T-helper 2 cell treated with Interferon-gamma antibody and Interleukin-4, amounts not matched to agents 5 μg/mL and 100 μg/mL, for 36 hours (primary cell): ENCODE measurements around the gene SPATA46.

Source experiments
- DNase-seq: peaks from one replicate; pipeline ENCODE4 v3.0.0; 2021; ENCODE audit warnings: low spot score
- H3K27ac Mint-ChIP-seq: one replicate; pipeline ENCODE4 v1.8.0; 2021; ENCODE audit warnings: mild to moderate bottlenecking, mixed read lengths
- H3K27me3 Mint-ChIP-seq: one replicate; pipeline ENCODE4 v1.8.0; 2021; ENCODE audit warnings: low read depth, mixed read lengths
- H3K36me3 Mint-ChIP-seq: one replicate; pipeline ENCODE4 v1.8.0; 2021; ENCODE audit warnings: low read depth, mixed read lengths
- H3K4me1 Mint-ChIP-seq: one replicate; pipeline ENCODE4 v1.8.0; 2021; ENCODE audit warnings: low read depth, mixed read lengths
- H3K4me3 Mint-ChIP-seq: one replicate; pipeline ENCODE4 v1.8.0; 2022; ENCODE audit warnings: mild to moderate bottlenecking, moderate library complexity, mixed read lengths
- H3K9me3 Mint-ChIP-seq: one replicate; pipeline ENCODE4 v1.8.0; 2021; ENCODE audit warnings: mixed read lengths

The SPATA46 gene

DNA sequence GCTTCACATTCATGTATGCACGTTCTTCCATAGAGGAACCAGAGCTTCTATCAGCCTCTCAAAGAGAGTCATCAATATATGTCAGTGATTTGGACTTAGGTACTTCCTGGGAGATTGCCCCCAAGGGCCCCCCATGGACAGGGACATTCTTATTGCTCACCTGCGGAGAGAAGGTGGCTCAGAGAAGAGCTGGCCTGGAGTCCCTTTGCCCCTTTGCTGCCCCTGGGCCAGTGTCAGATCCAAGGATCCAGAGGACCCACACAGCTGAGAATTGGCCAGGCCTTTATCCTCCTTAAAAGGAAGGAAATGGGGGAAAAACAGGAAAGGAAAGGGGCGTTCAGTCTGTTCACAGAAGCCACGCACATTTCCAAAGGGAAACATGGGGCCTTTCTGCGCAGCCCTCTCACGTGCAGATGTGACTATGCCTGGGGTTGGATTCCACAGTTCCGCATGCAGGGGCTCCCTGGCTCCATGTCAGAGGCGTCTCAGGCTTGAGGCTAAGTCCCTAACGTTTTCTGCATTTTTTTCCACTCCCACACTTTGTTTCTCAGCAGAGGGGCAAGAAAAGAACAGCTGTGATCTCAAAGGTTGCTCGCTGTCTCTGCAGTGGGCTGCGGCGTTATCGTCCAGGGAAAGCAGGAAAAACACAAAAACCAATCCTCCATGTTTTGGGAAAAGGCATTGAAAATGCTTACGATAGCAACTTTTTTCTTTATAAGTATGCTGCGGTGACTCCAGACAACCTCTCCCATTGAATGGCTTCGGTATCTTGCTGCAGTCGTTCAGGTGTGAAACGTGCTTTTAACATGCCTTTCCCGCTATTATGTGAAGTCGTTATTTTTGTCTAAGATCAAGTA is 10.8 kb upstream of the SPATA46 start:
- no peak for DNase-seq
- peaks cover 10% of the 10 kb centered on the region for H3K27me3 Mint-ChIP-seq

DNA sequence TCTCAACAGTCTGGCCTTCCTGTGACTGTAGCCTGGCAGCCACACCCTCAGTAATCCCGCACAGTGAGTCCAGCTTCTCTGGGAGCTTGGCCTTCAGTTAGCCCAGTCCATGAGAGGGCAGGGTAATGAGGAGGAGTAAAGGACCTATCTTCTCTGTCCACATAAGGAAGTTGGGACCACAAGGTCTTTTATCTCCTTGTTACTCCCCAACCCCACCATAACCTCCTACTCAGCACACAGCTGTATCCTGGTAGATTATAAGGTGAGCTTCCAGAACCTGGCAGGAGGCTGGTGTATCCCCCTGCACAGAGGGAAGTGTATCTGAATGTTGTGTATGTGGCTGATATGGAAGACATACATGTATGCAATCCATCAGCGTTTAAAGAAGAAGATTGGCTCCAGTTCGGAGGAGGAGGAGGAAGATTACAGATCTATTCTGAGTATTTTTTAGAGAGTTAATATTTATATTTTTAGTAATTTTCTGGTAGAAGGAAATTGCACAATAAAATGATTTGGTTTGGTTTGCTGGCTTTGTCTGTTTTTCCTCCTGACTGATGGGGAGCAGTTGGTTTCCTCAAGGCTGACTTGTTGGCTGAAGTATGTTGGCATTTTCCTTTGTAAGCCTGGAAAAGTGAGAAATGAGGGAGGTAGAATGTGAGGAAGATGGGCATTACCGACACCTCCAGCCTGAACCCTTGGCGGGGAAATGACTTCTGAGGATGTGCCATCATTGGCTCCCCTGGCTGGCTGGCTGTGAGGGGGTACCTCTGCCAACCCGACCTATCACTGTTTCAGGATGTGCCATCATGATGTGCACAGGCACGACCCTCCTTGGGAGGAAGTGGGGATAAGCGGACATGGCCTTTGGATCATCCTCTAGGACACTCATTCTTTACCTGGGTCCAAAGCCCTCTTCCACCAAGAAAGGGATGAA is 9.9 kb upstream of the SPATA46 start:
- peaks cover 6% of the 10 kb centered on the region for H3K4me1 Mint-ChIP-seq
- H3K9me3 Mint-ChIP-seq: no peaks in the 10 kb centered on the region
- no peak overlapping the region for H3K27ac Mint-ChIP-seq
- H3K4me3 Mint-ChIP-seq: no peak overlapping the region
- DNase-seq: no peak
- H3K36me3 Mint-ChIP-seq: no peaks in the 10 kb centered on the region
- H3K27me3 Mint-ChIP-seq: peaks cover 8% of the 10 kb centered on the region

More for the DNA sequence above, 10.8 kb upstream of the SPATA46 start:
- Mint-ChIP-seq H3K27ac (no peak overlapping the region), H3K4me1 (peaks cover 7% of the 10 kb centered on the region), H3K9me3 (no peaks in the 10 kb centered on the region), H3K4me3 (no peak overlapping the region), H3K36me3 (no peaks in the 10 kb centered on the region)

DNA sequence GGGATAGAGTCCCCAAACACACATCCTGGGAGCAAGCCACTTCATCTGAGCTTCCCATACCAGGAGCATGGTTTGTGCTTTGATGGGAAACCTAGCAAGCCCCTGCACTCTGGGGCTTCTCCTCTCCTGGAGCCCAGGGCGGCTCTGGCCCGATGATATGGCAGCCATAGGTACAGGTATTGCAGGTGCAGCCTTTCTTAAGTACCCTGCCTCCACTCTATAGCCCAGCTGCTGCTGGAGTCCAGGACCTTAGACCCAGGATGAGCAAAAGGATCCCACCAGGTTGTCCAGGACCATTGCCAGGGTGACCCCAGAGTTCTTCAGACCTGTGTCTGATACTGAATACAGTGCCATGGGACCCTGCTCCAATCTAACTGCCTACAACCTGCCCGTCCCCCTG is 9.0 kb upstream of the SPATA46 start:
- Mint-ChIP-seq H3K36me3 (no peaks in the 10 kb centered on the region), H3K9me3 (no peaks in the 10 kb centered on the region), H3K27ac (no peak overlapping the region), H3K4me3 (no peak overlapping the region), H3K27me3 (peaks cover 8% of the 10 kb centered on the region), H3K4me1 (peaks cover 6% of the 10 kb centered on the region)
- DNase-seq: no peak

DNA sequence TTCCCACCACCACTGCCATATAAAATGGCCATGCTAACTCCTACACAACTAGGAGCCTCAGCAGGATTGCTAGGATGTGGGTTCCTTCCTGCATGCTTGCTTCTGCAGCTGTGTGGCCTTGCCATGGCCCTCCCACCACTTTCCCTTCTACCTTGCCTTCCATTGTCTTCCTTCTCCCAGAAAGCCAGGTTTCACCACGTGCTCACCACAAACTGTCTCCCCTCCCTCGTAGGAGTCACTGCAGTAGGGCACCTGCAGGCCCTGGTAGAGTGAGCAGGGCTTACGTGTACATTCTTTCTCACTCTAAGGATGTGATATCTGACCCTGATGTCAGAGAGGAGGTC is 8.6 kb upstream of the SPATA46 start:
- H3K27me3 Mint-ChIP-seq: peaks cover 8% of the 10 kb centered on the region
- no peaks in the 10 kb centered on the region for H3K9me3 Mint-ChIP-seq
- H3K4me1 Mint-ChIP-seq: peaks cover 6% of the 10 kb centered on the region
- H3K36me3 Mint-ChIP-seq: no peaks in the 10 kb centered on the region
- H3K27ac Mint-ChIP-seq: no peak overlapping the region
- no peak for DNase-seq
- no peak overlapping the region for H3K4me3 Mint-ChIP-seq

DNA sequence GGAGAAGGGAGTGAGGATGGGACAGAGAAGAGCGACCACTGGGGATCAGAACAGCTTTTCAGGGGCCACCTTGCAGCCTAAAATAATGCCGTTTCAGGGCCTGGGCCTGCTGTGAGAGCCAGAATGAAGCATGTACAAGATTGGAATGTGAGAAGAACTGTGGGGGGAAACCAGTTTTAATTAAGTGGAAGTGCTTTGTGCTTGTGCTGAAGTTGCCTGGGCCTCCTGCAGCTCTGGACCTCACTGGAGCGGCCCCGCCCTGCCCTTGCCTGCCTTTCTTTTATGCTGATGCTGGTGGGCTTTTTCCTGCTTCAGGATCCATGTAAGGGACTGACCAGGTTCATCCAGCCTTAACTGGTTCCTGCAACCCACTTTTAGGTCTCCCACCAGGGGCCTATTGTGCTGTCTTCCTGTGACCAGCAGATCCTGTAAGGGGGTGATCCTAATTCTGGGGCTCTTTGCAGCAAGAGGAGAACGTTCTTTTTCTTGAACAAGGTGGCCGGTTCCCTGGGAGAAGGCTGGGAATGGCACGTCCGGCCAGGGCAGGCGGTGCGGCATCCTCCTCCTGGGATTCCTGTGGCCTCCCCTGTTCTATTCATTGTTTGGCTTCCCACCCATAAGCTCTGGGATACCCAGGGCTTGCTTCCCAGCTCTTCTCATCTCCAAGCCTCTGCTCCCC is 8.1 kb upstream of the SPATA46 start:
- peaks cover 6% of the 10 kb centered on the region for H3K4me1 Mint-ChIP-seq
- no peak overlapping the region for H3K4me3 Mint-ChIP-seq
- no peak for DNase-seq
- H3K27ac Mint-ChIP-seq: no peak overlapping the region
- H3K36me3 Mint-ChIP-seq: no peaks in the 10 kb centered on the region
- H3K27me3 Mint-ChIP-seq: peaks cover 8% of the 10 kb centered on the region
- H3K9me3 Mint-ChIP-seq: no peaks in the 10 kb centered on the region

DNA sequence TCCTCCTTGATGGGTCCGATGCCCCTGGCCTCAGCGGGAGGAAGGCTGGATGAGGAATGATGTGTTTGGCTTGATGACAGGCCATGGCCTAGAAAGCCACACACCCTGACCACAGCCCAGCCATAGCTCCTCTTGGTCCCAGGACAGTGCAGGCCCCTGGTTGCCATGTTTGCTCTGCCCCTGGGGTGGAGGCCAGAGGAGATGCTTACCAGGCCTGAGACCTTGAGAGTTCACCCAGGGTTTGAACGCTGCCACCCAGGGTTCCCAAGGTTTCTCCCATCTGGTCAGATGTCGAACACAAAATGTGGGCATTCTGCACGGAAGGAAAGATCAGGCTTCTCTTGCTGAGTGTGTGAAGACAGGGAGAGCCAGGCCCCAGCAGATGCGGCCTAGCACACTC is 7.5 kb upstream of the SPATA46 start:
- H3K9me3 Mint-ChIP-seq: no peaks in the 10 kb centered on the region
- no peaks in the 10 kb centered on the region for H3K36me3 Mint-ChIP-seq
- DNase-seq: no peak
- H3K27me3 Mint-ChIP-seq: peaks cover 3% of the 10 kb centered on the region
- H3K27ac Mint-ChIP-seq: no peak overlapping the region
- peaks cover 2% of the 10 kb centered on the region for H3K4me1 Mint-ChIP-seq
- no peak overlapping the region for H3K4me3 Mint-ChIP-seq

DNA sequence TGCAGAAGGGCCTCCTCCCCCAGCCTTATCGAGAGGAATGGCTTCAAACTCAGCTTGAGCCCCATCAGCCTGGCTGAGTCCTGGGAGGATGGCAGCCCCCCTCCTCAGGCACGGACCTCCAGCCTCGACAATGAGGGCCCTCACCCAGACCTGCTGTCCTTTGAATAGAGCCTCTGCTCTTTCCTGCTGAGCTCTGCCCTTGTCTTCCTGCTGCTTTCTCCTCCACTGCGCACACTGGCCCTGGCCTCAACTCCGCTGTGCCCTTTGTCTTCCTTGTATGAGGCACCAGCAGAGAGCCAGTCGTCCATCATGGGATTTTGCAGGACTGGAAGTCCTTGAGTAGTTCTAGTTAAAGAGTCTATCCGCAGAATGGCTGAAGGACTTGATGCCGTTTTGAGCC is 6.9 kb upstream of the SPATA46 start:
- H3K9me3 Mint-ChIP-seq: no peaks in the 10 kb centered on the region

DNA sequence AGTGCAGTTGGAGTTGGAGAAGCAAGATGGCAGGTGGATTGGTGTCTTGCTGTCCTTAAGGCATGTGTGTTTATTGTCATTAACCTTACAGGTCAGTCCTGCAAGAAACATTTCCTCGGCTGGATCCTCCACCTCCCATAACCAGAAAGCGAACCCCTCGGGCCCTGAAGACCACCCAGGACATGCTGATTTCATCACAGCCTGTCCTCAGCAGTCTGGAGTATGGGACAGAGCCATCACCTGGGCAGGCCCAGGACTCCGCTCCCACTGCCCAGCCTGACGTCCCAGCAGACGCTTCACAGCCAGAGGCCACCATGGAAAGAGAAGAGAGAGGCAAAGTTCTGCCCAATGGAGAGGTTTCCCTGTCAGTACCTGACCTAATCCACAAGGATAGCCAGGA is 6.4 kb upstream of the SPATA46 start:
- no peaks in the 10 kb centered on the region for H3K27me3 Mint-ChIP-seq
- no peaks in the 10 kb centered on the region for H3K9me3 Mint-ChIP-seq
- H3K36me3 Mint-ChIP-seq: no peaks in the 10 kb centered on the region
- H3K4me1 Mint-ChIP-seq: no peaks in the 10 kb centered on the region
- H3K27ac Mint-ChIP-seq: no peak overlapping the region
- no peak overlapping the region for H3K4me3 Mint-ChIP-seq
- DNase-seq: no peak

More for the DNA sequence above, 6.9 kb upstream of the SPATA46 start:
- H3K36me3 Mint-ChIP-seq: no peaks in the 10 kb centered on the region
- H3K4me3 Mint-ChIP-seq: no peak overlapping the region
- H3K4me1 Mint-ChIP-seq: no peaks in the 10 kb centered on the region
- no peak overlapping the region for H3K27ac Mint-ChIP-seq
- no peak for DNase-seq
- no peaks in the 10 kb centered on the region for H3K27me3 Mint-ChIP-seq

DNA sequence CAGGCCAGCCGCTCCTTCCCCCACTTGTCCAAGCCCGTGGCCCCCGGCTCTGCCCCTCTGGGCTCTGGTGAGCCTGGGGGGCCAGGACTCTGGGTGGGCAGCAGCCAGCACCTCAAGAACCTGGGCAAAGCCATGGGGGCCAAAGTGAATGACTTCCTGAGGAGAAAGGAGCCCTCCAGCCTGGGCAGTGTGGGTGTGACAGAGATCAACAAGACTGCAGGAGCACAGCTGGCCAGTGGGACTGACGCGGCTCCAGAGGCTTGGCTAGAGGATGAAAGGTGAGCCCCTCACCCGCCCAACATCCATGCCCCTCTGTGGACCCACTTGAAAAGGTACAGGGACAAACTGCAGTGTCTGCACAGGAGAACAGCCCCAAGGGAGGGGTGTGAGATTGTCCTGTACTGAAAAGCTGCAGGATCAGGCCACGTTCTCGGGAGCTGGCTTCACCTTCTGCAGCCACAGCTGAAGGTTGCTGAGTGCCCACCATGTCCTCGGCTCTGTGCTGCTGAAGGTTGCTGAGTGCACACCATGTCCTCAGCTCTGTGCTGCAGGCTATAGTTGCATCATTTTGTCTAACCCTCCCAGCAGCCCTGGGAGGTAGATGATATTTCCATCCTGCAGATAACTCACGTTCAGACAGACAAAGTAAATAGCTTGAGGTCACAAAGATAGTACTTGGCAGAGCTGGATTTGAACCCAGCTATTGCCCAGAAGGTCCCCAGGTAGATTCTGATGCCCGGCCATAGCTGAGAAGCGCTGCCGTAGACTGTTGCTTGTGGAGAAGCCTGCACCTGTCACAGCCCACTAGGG is 5.5 kb upstream of the SPATA46 start:
- Mint-ChIP-seq H3K4me3 (no peak overlapping the region), H3K27ac (no peak overlapping the region)

DNA sequence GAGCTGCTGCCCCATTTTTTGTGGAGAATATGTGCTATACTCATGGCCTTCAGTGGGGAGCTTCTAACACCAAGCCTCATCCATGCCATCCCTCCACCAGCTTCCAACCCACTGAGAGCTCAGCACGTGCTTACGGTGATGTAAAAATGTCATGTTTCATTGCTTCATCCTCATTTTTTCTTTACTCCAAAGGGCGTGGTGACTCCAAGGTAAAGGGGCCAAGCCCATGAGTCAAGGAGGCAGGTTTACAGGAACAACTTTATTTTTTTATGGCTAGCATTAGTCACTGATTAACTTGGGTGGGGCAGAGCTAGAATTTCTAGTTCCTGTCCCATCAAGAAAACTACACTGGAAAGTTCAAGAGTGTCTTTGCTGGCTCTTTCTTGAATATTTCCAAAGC is 4.7 kb upstream of the SPATA46 start, which contains the start of gene C1orf226:
C1orf226 (plus strand) TSS at position 346 of the 400 bp plus-strand sequence. CDS start 174 bp downstream, outside the sequence.
- Mint-ChIP-seq H3K4me3 (no peak within 1 kb of the TSS), H3K36me3 (no peaks in the 10 kb centered on the region), H3K27me3 (peaks cover 2% of the 10 kb centered on the region), H3K4me1 (no peaks in the 10 kb centered on the region), H3K27ac (no peak within 1 kb of the TSS), H3K9me3 (no peaks in the 10 kb centered on the region)
- no peak for DNase-seq

More for the DNA sequence above, 5.5 kb upstream of the SPATA46 start:
- no peak for DNase-seq
- no peaks in the 10 kb centered on the region for H3K27me3 Mint-ChIP-seq
- no peaks in the 10 kb centered on the region for H3K9me3 Mint-ChIP-seq
- no peaks in the 10 kb centered on the region for H3K4me1 Mint-ChIP-seq
- no peaks in the 10 kb centered on the region for H3K36me3 Mint-ChIP-seq

DNA sequence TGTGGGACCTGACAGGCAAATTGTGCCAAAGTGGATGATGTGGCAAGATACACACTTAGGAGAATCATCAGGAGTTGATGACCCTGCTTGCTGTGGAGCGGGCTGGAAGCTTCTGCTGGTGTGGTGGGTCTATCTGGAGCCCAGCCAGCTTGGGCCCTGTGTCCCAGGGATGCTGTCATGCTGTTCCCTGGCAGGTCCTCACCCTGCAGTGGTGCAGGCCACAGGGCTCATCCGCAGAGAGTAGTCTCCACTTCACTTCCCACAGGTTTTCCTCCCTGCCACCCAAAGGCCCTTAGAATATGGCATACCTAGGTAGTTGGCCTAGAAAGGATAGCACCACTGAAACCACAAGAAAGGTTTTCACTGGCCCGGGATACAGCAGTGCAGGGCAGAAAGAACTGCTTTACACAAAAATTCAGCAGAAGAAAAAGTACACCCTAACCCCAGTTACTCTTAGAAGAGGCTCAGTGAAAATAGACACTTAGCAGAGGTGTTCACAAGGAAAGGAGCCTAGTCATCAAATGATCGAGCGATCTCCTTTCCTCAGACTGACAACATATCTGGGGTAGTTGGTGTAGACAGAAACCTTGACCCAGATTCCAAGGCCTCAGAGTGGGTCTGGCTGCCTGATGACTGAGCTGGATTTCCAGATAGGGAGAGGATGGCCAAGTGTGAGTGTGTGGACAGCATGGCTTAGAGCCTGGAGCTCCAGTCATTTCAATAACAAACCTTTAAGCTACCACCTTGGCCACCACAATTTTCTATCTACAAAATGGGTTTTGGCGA is 3.6 kb upstream of the SPATA46 start:
- DNase-seq: no peak
- H3K9me3 Mint-ChIP-seq: no peaks in the 10 kb centered on the region
- no peaks in the 10 kb centered on the region for H3K4me1 Mint-ChIP-seq
- no peak overlapping the region for H3K4me3 Mint-ChIP-seq
- H3K27ac Mint-ChIP-seq: no peak overlapping the region
- H3K27me3 Mint-ChIP-seq: peaks cover 2% of the 10 kb centered on the region
- no peaks in the 10 kb centered on the region for H3K36me3 Mint-ChIP-seq

DNA sequence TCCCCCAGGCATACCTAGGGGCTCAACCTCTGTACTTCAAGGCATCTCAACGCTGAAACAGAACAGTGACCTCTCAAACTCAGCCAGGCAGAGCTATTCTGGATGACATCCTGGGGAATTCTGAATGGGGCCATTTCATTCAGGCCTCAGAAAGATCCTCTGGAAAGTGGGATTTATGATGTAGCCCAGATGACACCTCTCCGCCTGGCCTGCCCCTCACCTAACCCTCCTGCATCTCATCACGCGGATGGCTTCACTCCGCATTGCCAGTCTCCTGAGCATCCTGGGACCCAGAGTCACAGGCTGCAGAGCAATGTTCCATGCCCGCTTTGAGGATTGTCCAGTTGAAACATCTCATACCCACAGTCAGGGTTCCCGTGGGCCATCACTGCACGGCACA is 1.2 kb downstream of the SPATA46 start:
- peaks cover 2% of the 10 kb centered on the region for H3K27me3 Mint-ChIP-seq
- H3K4me3 Mint-ChIP-seq: no peak overlapping the region
- no peak overlapping the region for H3K27ac Mint-ChIP-seq
- DNase-seq: no peak
- H3K9me3 Mint-ChIP-seq: no peaks in the 10 kb centered on the region
- H3K36me3 Mint-ChIP-seq: no peaks in the 10 kb centered on the region
- H3K4me1 Mint-ChIP-seq: no peaks in the 10 kb centered on the region
